PC-9 (cell line): ENCODE data around the gene LSM6.

Experiments used
- CTCF ChIP-seq: fragments of 200-600 bp; sonication (generic); conservative IDR thresholded peaks from 2 replicates; pipeline ENCODE4 v1.6.1; 2017; ENCODE audit warnings: mixed run types, antibody characterized with exemption, mild to moderate bottlenecking, moderate library complexity
- EZH2 ChIP-seq: fragments of 200-600 bp; sonication (generic); IDR thresholded peaks from 2 replicates; pipeline ENCODE4 v1.8.0; 2017; ENCODE audit warnings: antibody characterized with exemption, low read depth

GRCh38 chr4:146132445-146132844, 43.1 kb upstream of the LSM6 start:
- TF ChIP-seq CTCF, result no peak
- no peak for TF ChIP-seq EZH2
